HS-27A (cell line): ENCODE data around the gene KATNA1.

Source experiments
- DNase-seq: peaks from one replicate; pipeline ENCODE4 v3.0.0-alpha.2; 2012; ENCODE audit warnings: low read depth, missing footprints

KATNA1 gene

DNA sequence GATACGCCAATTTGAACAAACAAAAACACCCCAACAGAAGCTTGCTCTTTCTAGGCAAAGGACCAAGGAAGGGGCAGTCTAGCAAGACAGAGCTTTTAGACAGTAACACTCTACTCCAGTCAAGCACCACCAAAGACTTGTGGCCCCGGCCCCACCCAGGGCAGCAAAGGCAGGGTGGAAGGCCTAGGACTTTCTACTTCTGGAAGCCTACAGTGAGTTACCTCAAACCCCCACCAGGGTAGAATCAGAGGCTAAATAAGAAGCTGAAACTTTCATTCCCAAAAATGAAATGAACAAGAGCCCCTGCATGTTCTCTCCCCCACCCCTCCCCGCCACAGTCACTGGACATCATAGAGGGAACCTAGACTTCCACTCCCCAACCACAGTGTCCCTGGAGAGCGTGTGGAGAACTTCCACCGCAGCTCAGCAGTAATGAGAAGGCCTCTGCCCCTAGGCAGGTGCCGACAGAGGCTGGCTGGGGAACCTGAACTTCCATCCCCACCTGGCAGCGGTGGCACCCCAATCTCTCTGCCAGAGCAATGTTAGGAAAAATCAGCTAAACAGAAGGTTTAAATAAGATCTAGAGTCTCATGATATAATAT is 40.0 kb downstream of the KATNA1 start:
- no peak for DNase-seq

DNA sequence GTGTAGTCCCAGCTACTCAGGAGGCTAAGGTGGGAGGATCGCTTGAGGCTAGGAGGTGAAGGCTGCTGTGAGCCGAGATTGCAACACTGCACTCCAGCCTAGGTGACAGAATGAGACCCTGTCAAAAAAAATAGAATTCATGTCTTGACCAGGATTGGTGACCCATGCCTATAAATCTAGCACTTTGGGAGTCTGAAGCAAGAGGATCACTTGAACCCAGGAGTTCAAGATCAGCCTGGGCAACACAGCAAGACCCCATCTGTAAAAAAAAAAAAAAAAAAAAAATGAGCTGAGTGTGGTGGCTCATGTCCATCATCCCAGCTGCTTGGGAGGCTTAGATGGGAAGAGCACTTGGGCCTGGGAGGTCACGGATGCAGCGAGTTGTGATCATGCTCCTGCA is 48.0 kb downstream of the KATNA1 start:
- DNase-seq, result no peak

DNA sequence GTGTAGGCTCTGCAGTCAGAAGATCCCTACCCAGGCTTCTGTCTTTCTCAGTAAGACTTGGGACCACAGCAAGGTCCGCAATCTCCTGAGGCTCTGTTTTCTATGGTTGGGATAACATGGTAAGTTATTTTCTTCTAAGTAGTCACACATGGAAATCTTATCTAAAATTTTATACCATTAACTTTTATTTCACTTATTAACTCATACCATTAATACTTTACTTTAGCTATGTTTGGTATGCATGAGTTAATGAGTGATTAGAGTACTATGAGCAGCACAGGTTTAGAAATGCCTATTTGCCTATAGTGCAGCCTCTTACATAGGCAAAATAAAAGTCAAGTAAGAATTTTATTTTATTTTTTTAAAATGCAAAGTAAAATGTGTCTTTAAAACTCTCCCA is 55.1 kb downstream of the KATNA1 start:
- DNase-seq, result no peak

DNA sequence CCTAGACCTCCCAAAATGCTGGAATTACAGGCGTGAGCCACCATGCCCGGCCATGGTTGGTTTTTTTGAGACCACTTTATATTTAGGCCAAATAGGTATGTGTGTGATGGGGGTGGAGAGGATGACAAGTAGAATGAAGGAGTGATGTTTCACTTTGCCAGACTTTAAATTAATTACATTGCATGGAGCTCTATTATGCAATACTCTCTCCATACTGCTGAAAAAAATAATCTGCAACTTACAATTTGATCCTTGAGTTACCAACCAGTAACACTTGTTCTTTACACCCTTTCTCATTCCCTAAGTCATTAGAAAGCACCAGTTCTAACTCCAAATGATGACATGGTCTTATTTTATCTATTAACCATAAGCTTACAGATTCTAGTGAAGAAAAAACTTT is 55.5 kb downstream of the KATNA1 start:
- no peak for DNase-seq

DNA sequence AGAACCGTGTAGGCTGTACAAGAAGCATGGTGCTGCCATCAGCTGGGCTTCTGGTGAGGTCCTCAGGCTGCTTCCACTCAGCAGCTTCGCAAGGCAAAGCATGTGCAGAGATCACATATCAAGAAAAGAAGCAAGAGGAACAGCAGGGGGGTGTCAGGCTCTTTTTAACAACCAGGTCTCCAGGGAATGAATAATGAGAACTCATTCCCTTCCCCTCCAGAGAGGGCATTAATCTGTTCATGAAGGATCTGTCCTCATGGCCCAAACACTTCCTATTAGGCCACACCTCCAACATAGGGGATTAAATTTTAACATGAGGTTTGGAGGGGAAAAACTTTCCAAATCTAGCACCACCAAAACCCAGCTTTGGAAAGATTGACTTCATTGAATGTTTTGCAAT is 62.4 kb downstream of the KATNA1 start:
- no peak for DNase-seq

DNA sequence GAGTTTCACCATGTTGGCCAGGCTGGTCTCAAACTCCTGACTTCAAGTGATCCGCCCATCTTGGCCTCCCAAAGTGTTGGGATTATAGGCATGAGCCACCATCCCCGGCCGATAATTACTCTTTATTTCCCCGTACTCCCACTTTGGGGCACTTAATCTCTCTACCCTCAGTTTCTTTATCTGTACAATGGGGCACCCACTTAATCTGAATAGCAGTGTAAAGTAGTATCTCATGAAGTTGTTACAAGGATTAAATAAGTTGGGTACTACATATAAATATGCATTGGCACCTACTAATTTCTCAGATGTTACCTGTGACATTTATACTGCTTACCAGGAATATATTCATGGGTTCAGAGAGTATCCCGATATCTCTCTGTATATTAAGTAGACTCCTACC is 67.2 kb downstream of the KATNA1 start:
- DNase-seq, result no peak

DNA sequence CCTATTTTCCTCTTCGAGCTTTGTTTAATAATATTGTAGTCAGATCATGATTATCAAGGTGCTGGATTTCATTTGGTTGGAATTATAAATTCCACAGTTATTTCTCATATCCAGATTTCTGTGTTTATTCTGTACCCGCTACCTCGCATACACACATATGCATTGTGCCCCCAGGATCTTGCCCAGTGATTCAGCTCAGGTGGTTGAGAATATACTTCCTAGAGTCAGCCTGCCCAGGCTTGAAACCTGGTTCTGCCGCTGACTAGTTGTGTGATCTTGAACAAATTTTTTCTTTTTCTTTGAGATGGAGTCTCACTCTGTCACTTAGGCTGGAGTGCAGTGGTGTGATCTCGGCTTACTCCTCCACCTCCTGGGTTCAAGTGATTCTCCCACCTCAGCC is 67.6 kb downstream of the KATNA1 start:
- DNase-seq, result no peak

DNA sequence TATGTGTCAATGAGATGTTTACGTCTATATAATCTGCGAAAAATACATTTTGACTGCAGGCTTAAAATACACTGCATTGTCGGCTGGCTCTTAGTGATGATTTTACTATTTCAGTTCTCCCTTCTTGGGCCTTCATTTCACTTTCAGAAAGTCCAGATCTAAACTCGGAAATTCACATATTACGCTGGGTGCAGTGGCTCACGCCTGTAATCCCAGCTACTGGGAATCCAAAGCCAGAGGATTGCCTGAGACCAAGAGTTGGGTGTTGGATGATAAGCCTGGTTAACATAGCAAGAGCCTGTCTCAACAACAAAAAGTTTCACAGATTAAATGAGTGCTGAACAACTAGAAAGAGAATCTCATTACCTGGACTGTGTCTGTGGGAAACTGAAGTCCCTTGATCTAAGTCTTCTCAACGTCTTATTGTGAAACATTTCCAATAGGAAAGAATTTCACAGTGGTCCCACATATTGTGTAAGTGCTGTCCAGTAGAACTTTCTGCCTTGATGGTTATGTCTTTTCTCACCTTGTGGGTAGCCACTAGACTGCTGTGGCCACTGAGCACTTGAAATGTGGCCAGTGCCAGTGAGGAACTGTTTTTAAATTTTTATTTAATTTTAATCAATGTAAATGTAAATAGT is 80.4 kb downstream of the KATNA1 start:
- DNase-seq, result no peak

DNA sequence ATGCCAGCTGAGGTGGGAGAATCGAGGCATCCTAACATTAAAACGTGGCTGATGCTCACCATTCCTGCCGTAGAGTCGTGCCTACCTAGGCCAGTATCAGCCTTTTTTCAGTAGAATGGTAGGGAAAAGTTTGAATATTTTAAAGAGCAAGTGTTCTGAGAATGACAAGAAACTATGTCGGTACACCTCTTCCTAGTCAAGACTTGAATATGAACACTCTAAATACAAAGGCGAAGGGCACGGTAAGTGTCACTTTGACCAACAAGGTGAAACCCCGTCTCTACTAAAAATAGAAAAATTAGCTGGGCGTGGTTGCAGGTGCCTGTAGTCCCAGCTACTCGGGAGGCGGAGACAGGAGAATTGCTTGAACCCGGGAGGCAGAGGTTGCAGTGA is 81.3 kb downstream of the KATNA1 start:
- no peak for DNase-seq

DNA sequence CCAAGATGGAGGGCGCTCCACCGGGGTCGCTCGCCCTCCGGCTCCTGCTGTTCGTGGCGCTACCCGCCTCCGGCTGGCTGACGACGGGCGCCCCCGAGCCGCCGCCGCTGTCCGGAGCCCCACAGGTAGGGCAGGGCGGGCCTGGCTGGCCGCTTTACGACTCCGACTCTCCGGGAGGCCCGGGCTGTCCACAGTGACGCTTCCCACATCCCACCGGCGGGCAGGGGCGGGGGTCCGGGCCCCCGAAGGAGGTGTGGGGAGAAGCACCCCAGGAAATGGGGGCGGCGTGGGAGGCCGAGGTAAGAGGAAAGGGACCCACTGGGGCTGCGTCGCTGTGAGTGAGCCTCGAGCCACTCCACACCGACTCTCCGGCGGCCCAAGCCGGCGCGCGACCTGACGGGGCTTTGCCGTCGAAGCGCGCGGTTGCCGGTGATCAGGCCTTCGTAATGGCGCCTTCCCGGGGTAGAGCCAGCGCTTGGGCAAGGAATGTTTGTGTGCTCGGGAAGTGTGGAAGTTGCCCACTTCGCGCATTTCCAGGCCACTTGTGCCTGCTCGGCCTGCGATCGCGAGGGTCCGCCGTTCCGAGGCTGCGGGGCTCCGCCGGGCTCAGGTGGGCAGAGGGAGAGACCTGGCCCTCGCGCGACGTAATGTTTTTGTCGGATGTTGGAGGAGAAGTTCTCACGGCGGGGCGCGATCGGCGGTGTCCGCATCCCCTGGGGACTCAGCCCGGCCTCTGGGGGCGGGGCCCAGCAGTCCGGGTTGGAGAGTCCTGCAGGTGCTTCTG is 81.9 kb downstream of the KATNA1 start:
- DNase-seq, result no peak

DNA sequence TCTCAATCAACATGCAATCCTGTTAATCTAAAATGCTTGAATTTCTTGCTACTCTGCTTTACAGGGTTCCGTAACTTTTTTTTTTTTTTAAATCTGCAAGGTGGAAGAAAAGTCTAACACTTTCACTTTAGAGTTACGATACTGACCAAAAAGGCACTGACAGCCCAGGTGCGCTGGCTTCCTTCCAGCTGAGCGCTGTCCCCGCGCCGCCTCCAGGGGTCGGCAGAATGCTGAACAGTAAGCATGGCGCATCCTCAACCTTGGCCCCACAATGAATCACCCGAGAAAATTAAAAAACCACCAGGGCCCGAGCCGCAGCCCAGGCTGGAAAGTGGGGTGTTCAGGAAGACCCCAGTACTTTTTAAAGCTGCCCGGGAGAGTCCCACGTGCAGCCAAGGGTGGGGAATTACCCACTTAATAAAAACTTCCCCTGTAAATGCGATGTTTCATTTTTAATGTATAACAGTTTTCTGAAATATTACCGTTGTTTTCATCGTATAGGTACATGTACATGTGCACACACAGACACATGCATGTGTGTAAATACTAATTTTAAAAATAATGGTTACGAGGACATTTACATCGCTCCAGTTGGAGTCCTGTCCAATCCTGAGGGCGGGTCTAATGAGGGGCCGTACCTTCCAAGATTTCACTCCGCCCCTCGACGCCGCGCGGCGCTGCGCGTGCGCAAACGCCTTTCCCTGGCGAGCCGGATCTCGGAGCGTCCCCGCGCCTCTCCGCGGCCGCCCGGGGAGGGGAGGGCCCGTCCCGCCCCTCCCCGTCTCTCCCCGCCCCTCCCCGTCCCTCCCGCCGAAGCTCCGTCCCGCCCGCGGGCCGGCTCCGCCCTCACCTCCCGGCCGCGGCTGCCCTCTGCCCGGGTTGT is 82.7 kb downstream of the KATNA1 start, which contains the start of gene GINM1:
Gene GINM1 (plus strand): TSS at position 849 of the 883 bp plus-strand sequence. CDS start 40 bp downstream, outside the sequence.
- peak; percentile 89 for DNase-seq

DNA sequence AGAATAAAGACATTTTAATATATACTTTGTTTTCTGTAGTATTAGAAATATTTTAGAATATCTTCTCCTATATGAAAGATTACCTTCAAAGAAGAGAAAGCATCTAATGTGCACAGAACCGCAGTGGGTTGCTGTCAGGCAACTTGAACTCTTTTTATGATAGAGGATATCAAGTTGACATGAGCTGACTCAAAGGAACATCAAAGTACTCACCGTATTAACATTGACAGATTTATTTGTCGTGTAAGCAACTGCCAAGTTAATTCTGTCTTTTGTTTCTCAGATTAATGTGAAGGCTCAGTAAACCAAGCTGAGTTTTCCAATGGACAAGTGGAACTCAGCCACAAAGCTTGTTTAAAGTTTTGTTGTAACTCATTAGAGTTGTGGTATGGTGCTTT is 84.6 kb downstream of the KATNA1 start:
- no peak for DNase-seq

DNA sequence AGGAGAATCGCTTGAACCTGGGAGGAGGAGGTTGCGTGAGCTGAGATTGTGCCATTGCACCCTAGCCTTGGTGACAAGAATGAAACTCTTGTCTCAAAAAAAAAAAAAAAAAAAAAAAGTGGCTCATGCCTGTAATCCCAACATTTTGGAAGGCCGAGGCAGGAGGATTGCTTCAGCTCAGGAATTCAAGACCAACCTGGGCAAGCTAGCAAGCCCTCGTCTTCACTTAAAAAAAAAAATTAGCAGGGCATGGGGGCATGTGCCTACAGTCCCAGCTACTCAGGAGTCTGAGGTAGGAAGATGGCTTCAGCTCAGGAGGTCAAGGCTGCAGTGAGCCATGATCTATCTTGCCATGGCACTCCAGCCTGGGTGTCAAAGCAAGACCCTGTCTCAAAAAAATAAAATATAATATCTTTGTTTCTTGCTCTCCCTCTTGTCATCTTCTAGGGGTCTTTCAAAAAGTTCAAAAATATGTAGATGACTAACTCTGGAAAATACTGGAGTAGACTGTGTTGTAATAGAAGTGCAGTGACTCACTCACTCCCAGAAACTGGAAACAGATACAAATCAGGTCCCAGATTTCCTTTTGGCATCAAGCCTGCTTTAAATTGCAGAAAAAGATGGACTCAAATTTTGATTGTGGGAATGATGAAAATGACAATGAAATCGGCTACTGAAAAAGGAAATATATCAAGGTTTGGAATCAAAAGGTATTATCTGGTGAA is 85.1 kb downstream of the KATNA1 start:
- peak; percentile 50 for DNase-seq

DNA sequence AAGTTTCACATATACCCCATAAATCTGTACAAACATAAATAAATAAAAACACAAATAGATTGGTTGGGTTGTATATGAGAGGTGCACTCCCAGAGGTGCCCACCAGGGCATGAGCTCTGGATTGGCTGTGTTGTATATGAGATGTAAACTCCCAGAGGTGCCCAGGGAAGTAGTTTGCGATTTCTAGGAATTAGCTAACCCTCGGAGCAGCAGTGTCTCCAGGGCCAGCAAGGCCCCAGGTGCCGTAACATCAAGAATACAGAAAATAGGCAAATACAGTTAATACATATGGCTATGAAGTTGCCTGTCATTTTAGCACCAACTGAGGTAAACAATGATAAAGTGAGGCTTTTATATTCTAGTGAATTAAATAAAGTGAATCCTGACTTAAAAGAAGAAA is 87.8 kb downstream of the KATNA1 start:
- no peak for DNase-seq

DNA sequence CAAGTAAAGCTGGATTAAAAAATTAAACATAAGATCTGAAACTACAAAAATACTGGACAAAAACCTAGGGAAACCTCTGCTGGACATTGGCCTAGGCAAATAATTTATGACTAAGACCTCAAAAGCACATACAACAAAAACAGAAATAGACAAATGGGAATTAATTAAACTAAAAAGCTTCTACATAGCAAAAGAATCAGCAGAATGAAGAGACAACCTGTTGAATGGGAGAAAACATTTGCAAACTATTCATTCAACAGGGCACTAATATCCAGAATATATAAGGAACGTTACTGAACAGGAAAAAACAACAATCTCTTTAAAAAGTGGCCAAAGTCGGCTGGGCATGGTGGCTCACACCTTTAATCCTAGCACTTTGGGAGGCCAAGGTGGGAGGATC is 89.1 kb downstream of the KATNA1 start:
- DNase-seq, result no peak

DNA sequence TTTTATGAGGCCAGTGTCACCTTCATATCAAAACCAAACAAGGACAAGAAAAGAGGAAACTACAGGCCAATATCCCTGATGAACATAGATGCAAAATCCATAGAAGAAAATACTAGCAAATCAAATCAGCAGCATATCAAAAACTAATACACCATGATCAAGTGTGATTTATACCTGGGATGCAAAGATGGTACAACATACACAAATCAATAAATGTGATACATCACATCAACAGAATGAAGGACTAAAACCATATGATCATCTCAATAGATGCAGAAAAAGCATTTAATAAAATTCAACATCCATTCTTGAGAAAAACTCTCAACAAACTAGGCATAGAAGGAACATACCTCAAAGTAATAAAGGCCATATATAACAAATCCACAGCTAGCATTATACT is 90.5 kb downstream of the KATNA1 start:
- DNase-seq, result no peak

DNA sequence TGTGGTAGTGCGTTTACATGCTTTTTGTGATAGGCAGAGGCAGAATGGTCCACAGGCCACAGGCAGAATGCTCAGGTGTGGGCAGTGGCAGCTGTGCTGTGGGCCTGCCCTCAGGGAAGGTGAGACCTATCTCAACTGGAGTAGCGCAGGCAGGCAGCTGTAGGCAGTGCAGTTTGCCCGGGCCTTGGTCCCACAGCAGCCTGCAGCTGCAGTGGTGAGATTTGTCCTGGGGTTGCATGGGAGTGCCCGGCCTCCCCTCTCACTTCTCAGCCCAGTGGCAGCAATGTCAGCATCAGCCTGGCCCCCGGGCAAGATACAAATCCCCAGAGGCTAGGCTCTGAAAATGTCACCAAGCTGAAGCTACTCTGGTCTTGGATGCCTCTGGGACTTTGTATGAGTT is 96.6 kb downstream of the KATNA1 start:
- no peak for DNase-seq

DNA sequence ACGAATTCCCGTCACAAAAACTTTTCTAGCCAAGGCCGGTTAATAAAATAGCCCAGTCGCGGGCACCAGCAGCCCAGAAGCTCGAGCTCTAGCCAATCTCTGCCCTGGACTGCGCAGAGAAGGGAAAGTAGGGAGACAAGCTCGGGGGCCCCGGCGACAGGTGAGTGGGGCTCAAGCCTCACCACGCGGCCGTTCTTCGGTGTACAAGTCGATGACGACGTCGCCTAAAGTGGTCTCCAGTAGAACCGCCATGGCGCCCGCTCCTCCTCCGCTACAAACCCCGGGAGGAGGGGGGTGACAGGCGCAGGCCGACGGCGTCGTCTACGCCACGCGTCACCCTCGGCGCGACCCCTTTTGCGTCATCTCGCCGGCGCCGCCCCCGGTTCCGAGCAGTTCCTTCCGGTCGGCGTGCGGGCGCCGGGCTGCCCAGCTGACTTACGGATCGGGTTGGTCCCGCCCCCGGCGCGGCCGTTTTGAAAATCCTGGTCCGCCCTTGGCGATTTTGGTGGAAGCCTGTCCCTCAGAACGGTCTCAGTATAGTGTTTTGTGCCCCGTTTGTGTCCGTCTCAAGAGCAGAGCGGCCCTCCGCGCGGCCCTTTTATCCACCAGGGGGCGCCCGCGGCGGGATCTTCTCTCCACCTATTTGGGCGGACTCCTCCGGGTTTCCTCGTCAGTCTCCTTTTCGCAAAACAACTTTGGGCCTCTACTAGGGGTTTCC is 102.6 kb downstream of the KATNA1 start, which contains the start of gene PPIL4:
Gene PPIL4 (minus strand): TSS at position 290 of the 718 bp plus-strand sequence. CDS start 38 bp downstream, at position 252.
- peak; percentile 86 for DNase-seq

DNA sequence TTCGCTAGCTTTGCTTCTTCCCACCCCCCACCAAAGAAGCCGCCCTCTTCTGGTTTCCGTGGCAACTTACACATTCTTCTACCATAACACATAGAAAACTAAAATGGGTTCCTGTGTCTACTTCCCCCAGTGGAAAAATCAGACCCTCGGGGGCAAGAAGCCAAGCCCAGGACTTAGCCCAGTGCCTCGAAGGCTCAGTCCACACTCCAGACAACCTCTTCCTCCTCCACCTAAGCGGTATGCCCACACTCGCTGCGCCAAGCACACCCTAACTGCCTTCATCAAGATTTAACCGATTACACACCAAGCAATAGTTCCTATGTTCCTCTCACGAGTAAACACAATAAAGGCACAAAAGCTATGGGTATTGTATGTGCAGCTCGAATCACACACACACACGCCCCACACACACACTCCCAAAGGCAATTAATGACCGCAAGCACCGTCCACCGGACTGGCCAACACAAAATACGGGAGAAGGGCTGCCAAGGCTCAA is 103.2 kb downstream of the KATNA1 start:
- no peak for DNase-seq
